ENCODE results near the gene CHD2.

The CHD2 gene

GRCh38 chr15:92903966-92904721 lies 4.0 kb downstream of the CHD2 start:
- TF ChIP-seq RARB (CRISPR knock-in tag; IDR thresholded peaks at IDR 0.05) (no peak), OSR1 (CRISPR knock-in tag; IDR thresholded peaks at IDR 0.05) (no peak), ZC3H10 (CRISPR knock-in tag; IDR thresholded peaks at IDR 0.05) (peak; percentile 65), ZNF70 (CRISPR knock-in tag; IDR thresholded peaks at IDR 0.05) (no peak), TCF4 (CRISPR knock-in tag; IDR thresholded peaks at IDR 0.05; ENCODE audit: borderline replicate concordance) (no peak; the same call in 1 of the 2 replicates), PATZ1 (CRISPR knock-in tag; IDR thresholded peaks at IDR 0.05; ENCODE audit: borderline replicate concordance) (peak; percentile 56; the same call in 1 of the 2 replicates), ISL1 (CRISPR knock-in tag; IDR thresholded peaks at IDR 0.05) (no peak), PPARA (CRISPR knock-in tag; IDR thresholded peaks at IDR 0.05; ENCODE audit: borderline replicate concordance) (no peak), BACH2 (CRISPR knock-in tag; IDR thresholded peaks at IDR 0.05; ENCODE audit: borderline replicate concordance) (no peak), GLIS3 (CRISPR knock-in tag; IDR thresholded peaks at IDR 0.05) (peak; percentile 72), ZFP3 (CRISPR knock-in tag; IDR thresholded peaks at IDR 0.05) (no peak), ZNF8 (CRISPR knock-in tag; IDR thresholded peaks at IDR 0.05) (no peak), CSDC2 (CRISPR knock-in tag; IDR thresholded peaks at IDR 0.05) (no peak; the same call in 1 of the 2 replicates), CREB5 (CRISPR knock-in tag; IDR thresholded peaks at IDR 0.05; ENCODE audit: low read depth) (peak; percentile 56; the same call in 1 of the 2 replicates), SNAI2 (CRISPR knock-in tag; IDR thresholded peaks at IDR 0.05) (no peak), TOX (CRISPR knock-in tag; IDR thresholded peaks at IDR 0.05; ENCODE audit: borderline replicate concordance) (peak; percentile 39), ZNF565 (CRISPR knock-in tag; conservative IDR thresholded peaks at IDR 0.05; ENCODE audit: low read depth) (no peak; the same call in 1 of the 2 replicates), ZFP30 (CRISPR knock-in tag; IDR thresholded peaks at IDR 0.05) (no peak), TSHZ2 (CRISPR knock-in tag; IDR thresholded peaks at IDR 0.05) (peak; percentile 51; the same call in 1 of the 2 replicates), ARNTL (CRISPR knock-in tag; IDR thresholded peaks at IDR 0.05; ENCODE audit: borderline replicate concordance, low read depth) (no peak), ESRRG (CRISPR knock-in tag; IDR thresholded peaks at IDR 0.05) (peak; percentile 28; the same call in 1 of the 2 replicates)
- TF ChIP-seq, protein P1, sequence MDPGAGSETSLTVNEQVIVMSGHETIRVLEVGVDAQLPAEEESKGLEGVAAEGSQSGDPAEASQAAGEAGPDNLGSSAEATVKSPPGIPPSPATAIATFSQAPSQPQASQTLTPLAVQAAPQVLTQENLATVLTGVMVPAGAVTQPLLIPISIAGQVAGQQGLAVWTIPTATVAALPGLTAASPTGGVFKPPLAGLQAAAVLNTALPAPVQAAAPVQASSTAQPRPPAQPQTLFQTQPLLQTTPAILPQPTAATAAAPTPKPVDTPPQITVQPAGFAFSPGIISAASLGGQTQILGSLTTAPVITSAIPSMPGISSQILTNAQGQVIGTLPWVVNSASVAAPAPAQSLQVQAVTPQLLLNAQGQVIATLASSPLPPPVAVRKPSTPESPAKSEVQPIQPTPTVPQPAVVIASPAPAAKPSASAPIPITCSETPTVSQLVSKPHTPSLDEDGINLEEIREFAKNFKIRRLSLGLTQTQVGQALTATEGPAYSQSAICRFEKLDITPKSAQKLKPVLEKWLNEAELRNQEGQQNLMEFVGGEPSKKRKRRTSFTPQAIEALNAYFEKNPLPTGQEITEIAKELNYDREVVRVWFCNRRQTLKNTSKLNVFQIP (CRISPR knock-in tag; IDR thresholded peaks at IDR 0.05; ENCODE audit: borderline replicate concordance, low read depth) = no peak
- TF ChIP-seq, protein P2, sequence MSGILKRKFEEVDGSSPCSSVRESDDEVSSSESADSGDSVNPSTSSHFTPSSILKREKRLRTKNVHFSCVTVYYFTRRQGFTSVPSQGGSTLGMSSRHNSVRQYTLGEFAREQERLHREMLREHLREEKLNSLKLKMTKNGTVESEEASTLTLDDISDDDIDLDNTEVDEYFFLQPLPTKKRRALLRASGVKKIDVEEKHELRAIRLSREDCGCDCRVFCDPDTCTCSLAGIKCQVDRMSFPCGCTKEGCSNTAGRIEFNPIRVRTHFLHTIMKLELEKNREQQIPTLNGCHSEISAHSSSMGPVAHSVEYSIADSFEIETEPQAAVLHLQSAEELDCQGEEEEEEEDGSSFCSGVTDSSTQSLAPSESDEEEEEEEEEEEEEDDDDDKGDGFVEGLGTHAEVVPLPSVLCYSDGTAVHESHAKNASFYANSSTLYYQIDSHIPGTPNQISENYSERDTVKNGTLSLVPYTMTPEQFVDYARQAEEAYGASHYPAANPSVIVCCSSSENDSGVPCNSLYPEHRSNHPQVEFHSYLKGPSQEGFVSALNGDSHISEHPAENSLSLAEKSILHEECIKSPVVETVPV (CRISPR knock-in tag; IDR thresholded peaks at IDR 0.05) = peak; percentile 85
- peak; percentile 91 for ATAC-seq
